ENCODE results near the gene CGRRF1.

CGRRF1 gene

DNA sequence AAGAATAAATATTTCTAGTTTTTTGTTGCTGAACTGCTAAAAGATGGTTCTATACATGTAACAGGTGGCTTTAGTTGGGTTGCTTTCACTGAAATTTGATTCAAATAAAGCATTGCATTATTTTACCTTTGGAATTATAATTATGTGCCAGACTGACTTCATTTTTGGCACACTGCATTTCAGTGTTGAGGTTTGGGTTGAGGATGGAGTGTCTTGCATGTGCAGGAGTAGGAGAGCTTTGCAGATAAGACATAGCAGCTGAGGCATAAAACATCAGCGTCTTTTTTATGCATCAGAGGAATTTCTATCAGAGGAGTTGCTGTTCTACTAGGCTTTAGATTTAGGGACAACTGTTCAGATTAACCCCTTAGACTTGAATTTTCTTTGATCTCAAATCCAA lies 74.4 kb downstream of the CGRRF1 start:
- no peak for TF ChIP-seq POLR2AphosphoS5 (IDR thresholded peaks at IDR 0.05; ENCODE audit: low read depth, low read length)
- TF ChIP-seq POLR2A (IDR thresholded peaks at IDR 0.05; ENCODE audit: low read depth, low read length) = no peak
- TF ChIP-seq TAF1 (IDR thresholded peaks at IDR 0.05; ENCODE audit: borderline replicate concordance, low read depth, low read length) = no peak
- FAIRE-seq = no peak
- no peak for DNase-seq (ENCODE audit: insufficient read length)

DNA sequence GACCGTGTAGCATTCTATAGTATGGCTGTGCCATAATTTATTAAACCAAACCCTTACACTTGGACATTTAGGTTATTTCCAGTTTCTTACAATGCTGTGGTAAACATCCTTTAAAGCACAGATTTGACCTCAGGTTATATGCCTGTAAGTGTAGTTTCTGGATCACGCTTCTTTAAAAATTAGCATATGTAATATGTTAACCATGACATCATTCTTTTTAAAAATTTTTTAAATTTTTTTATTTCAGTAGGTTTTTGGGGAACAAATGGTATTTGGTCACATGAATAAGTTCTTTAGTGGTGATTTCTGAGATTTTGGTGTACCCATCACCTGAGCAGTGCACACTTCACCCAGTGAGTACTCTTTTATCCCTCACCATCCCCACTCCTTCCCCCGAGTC lies 75.5 kb downstream of the CGRRF1 start:
- FAIRE-seq (no peak), DNase-seq (ENCODE audit: insufficient read length) (no peak)
- TF ChIP-seq POLR2AphosphoS5 (IDR thresholded peaks at IDR 0.05; ENCODE audit: low read depth, low read length) (no peak), POLR2A (IDR thresholded peaks at IDR 0.05; ENCODE audit: low read depth, low read length) (no peak), TAF1 (IDR thresholded peaks at IDR 0.05; ENCODE audit: borderline replicate concordance, low read depth, low read length) (no peak)

Data from GM12892 (cell line).